H54 (cell line): ENCODE data around the gene MESD.

Experiments
- DNase-seq: peaks from one replicate; pipeline ENCODE4 v3.0.0; 2011; ENCODE audit warnings: low spot score, mixed read lengths; ENCODE audit not compliant: insufficient read length
- FAIRE-seq: peaks from 3 replicates; lab custom pipeline; 2011; peaks lifted over from hg19 to GRCh38; lab: Jason Lieb, UNC
- POLR2A ChIP-seq: IDR thresholded peaks from 2 replicates; pipeline ENCODE4 v1.6.1; 2011; ENCODE audit warnings: low read depth, mild to moderate bottlenecking, low read length

The MESD gene

GRCh38 chr15:80923668-80924067, 66.0 kb downstream of the MESD start:
- FAIRE-seq: no peak

DNA sequence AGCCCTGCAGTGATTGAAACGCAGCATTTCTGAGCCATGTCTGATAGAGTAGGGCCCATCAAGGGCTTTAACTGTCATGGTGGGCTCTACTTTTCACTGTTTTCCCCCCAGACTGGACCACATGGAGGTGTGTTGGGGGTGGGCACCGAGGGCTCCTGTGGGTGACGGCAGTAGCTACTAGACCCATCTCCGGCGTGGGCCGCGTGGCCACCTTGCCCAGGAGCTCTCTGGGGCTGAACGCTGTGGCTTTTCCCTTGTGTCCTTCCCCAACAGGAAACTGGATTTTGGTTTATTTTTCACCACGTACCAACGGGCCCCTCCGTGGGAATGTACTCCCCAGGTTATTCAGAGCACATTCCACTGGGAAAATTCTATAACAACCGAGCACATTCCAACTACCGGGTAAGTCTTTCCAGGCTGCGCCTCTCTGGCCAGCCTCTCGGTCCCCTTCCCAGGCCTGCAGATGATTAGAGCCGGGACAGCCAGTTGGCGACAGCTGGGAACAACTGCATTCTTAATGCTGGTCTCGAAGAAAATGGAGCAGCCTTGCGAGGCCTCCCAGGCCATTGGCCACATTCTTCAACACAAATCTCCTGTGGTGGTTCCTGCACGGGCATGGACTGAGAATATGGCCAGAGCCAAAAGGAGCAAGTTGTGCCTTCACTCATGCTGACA, 67.7 kb downstream of the MESD start:
- no peak for TF ChIP-seq POLR2A

More at GRCh38 chr15:80923668-80924067, 66.0 kb downstream of the MESD start:
- no peak for TF ChIP-seq POLR2A
- DNase-seq: no peak

GRCh38 chr15:80920271-80920699, 69.3 kb downstream of the MESD start:
- no peak for TF ChIP-seq POLR2A
- DNase-seq: no peak
- no peak for FAIRE-seq

More for the DNA sequence above, 67.7 kb downstream of the MESD start:
- DNase-seq: no peak
- no peak for FAIRE-seq

- no peak for FAIRE-seq
- DNase-seq: no peak
- no peak for TF ChIP-seq POLR2A
Measured at GRCh38 chr15:80918196-80918783, 71.3 kb downstream of the MESD start.

- DNase-seq: no peak
- no peak for TF ChIP-seq POLR2A
- no peak for FAIRE-seq
Measured at GRCh38 chr15:80916056-80916455, 73.6 kb downstream of the MESD start.

DNA sequence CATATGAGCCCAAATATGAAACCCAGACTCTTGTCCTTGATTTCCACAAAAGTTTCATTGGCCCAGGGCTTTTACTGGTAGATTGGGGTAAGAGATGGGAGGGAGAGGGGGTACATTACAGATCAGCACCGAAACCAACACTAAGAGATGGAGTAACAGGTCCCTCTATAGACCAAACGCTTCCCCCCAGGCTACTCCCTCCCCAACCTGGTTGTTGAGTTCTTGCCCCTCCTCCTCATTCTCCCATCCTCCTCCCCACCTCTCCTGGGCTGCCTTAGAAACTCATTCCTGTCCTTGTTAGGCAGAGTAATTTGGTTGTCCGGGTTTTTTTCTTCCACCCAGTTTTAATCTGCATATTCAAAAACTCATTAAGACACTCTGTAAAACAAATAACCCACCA, 74.1 kb downstream of the MESD start:
- FAIRE-seq: no peak
- TF ChIP-seq POLR2A: no peak
- no peak for DNase-seq

- DNase-seq: no peak
- TF ChIP-seq POLR2A: no peak
- FAIRE-seq: no peak
Measured at GRCh38 chr15:80913541-80913940, 76.1 kb downstream of the MESD start.

DNA sequence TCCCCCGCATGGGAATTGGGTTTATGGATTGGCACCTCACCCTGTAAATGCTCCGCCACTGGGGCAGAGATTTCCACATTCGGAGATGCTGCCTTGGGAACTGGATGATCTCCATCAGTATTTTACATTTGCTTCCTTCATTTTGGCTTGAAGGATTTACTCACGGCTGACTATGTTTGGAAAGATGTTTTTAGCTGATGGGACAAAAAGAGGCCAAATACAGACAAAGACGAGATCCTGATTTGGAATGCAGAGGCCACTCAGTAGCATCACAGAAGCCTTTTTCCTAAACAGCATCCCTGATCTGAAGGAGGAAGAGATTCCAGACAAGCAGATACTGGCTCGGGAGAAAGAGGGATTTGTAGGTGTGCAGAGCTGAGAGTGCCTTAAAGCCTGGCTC, 76.9 kb downstream of the MESD start:
- no peak for TF ChIP-seq POLR2A
- FAIRE-seq (no peak), DNase-seq (no peak)

DNA sequence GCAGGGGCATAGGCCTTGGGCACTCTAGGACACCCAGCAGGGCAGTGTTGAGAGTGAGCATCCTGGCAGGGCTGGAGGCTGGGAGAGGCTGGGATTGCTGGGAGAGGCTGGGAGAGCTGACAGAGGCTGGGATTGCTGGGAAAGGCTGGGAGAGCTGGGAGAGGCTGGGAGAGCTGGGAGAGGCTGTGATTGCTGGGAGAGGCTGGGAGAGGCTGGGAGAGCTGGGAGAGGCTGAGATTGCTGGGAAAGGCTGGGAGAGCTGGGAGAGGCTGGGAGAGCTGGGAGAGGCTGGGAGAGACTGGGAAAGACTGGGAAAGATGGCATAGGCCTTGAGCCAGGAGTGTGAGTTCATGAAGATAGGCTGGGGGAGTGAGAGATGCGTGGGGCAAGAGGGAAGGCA, 77.8 kb downstream of the MESD start:
- DNase-seq (no peak), FAIRE-seq (no peak)
- TF ChIP-seq POLR2A: no peak

- DNase-seq (no peak), FAIRE-seq (no peak)
- no peak for TF ChIP-seq POLR2A
Measured at GRCh38 chr15:80906159-80906766, 83.4 kb downstream of the MESD start.

DNA sequence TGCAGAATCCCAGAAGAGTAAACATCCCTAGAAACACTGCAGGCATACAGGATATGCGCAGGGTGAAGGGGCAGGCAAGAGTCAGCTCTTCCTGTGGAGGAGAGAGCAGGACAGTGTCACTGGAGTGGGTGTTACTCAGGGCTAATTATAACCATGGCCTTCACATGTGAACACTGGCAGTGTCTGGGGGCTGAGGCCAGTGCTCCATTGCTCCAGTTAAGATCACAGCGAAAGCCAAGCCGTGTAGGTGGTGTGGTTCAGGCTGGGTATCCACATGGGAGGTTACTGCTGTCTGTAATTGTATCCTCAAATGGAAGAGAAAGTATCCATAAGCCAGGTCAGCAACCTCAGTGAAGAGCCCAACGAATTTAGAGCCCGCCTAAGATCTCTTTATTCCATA, 84.6 kb downstream of the MESD start:
- FAIRE-seq: no peak
- no peak for TF ChIP-seq POLR2A
- DNase-seq: no peak

GRCh38 chr15:80902298-80902801, 87.3 kb downstream of the MESD start:
- FAIRE-seq: no peak
- TF ChIP-seq POLR2A: no peak

GRCh38 chr15:80898040-80898439, 91.6 kb downstream of the MESD start:
- no peak for TF ChIP-seq POLR2A
- no peak for DNase-seq
- FAIRE-seq: no peak

More at GRCh38 chr15:80902298-80902801, 87.3 kb downstream of the MESD start:
- DNase-seq: no peak
